Tibial nerve (tissue), 4 donors: ENCODE results near the gene SNX22. TPM values are rescaled to one million over a fixed set of nuclear protein-coding genes. Genes with fewer than 3 reads are reported as not detected.
A peak's percentile ranks its signal among the peaks of the same experiment; 100 is the strongest.

Experiments used
- DNase-seq, 2 donors: peaks; one replicate each; pipeline ENCODE4 v3.0.0-alpha.2; 2019; ENCODE audit warnings: low spot score in 2 of 2
- H3K27ac ChIP-seq, 4 donors: fragments of 200-600 bp; sonication (generic) in 3 of 4; one replicate each; pipeline ENCODE4 v1.5.1; 2017 to 2019; ENCODE audit warnings: mild to moderate bottlenecking in 1 of 4
- H3K27me3 ChIP-seq, 2 donors: fragments of 200-600 bp; sonication (generic) in 1 of 2; one replicate each; pipeline versions ENCODE4 v1.5.1 to v1.6.0; 2017 to 2019
- H3K36me3 ChIP-seq, 3 donors: fragments of 200-600 bp; sonication (generic); one replicate each; pipeline ENCODE4 v1.5.1; 2018 to 2019
- H3K4me1 ChIP-seq, 4 donors: fragments of 200-600 bp; sonication (generic) in 3 of 4; one replicate each; pipeline ENCODE4 v1.5.1; 2017 to 2019
- H3K4me3 ChIP-seq, 4 donors: fragments of 200-600 bp; sonication (generic) in 3 of 4; one replicate each; pipeline ENCODE4 v1.5.1; 2017 to 2019; ENCODE audit warnings: mild to moderate bottlenecking in 1 of 4, moderate library complexity in 1 of 4
- H3K9me3 ChIP-seq, 4 donors: fragments of 200-600 bp; sonication (generic) in 3 of 4; one replicate each; pipeline ENCODE4 v1.5.1; 2017 to 2019
- EP300 ChIP-seq, 2 donors: sonication (generic); formaldehyde crosslinking; IDR thresholded peaks; one replicate each; pipeline ENCODE4 v1.6.1; 2017; ENCODE audit warnings: antibody characterized with exemption in 2 of 2, mild to moderate bottlenecking in 1 of 2
- POLR2A ChIP-seq, 2 donors: fragments of 450-650 bp; IDR thresholded peaks; one replicate each; pipeline ENCODE4 v1.6.1; 2017; ENCODE audit warnings: antibody characterized with exemption in 2 of 2, mild to moderate bottlenecking in 2 of 2, moderate library complexity in 2 of 2
- WGBS, 2 donors: methylation state at CpG; one replicate each; pipeline ENCODE4 v1.1.5; 2018; 5-methylcytosine and 5-hydroxymethylcytosine counted together
- total RNA-seq, 4 donors: library from RNA; depleted of rRNA; stranded (reverse); fragments of >200 nt; gene quantifications; one replicate each; pipeline ENCODE4 v1.1.0, GENCODE V29; 2016
- TF ChIP-seq, protein P1 (sequence below), 5 experiments: fragments of 200-600 bp in 3 of 5; fragments of 450-650 bp in 2 of 5; sonication (generic) in 3 of 5; IDR thresholded peaks; one replicate each; pipeline ENCODE4 v1.5.1; 2016 to 2019; ENCODE audit warnings: antibody characterized with exemption in 5 of 5, mild to moderate bottlenecking in 3 of 5, moderate library complexity in 2 of 5

SNX22 gene
- total RNA-seq, 4 donors from 2014 or later, result 1.2 to 45.9 (median 28.7) TPM

GRCh38 chr15:64125978-64126377 is 25.6 kb upstream of the SNX22 start:
- WGBS, 2 donors, result 33 to 39% methylated on average over 3 of the region's 3 CpGs
- H3K36me3 ChIP-seq, result peaks cover 9 to 83% (median 11%) of the 10 kb centered on the region in 3 donors
- H3K27ac ChIP-seq, result peak overlapping the region in 2 of 4 donors; percentile 30 to 57
- H3K4me1 ChIP-seq, result peaks cover 0 to 30% (median 10%) of the 10 kb centered on the region in 4 donors
- TF ChIP-seq, protein P1, sequence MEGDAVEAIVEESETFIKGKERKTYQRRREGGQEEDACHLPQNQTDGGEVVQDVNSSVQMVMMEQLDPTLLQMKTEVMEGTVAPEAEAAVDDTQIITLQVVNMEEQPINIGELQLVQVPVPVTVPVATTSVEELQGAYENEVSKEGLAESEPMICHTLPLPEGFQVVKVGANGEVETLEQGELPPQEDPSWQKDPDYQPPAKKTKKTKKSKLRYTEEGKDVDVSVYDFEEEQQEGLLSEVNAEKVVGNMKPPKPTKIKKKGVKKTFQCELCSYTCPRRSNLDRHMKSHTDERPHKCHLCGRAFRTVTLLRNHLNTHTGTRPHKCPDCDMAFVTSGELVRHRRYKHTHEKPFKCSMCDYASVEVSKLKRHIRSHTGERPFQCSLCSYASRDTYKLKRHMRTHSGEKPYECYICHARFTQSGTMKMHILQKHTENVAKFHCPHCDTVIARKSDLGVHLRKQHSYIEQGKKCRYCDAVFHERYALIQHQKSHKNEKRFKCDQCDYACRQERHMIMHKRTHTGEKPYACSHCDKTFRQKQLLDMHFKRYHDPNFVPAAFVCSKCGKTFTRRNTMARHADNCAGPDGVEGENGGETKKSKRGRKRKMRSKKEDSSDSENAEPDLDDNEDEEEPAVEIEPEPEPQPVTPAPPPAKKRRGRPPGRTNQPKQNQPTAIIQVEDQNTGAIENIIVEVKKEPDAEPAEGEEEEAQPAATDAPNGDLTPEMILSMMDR (IDR thresholded peaks at IDR 0.05), result no peak
- TF ChIP-seq EP300 (IDR thresholded peaks at IDR 0.05) (no peak), POLR2A (IDR thresholded peaks at IDR 0.05) (no peak)
- no peaks in the 10 kb centered on the region for H3K27me3 ChIP-seq
- no peak overlapping the region for H3K4me3 ChIP-seq
- no peak for DNase-seq
- no peaks in the 10 kb centered on the region for H3K9me3 ChIP-seq

DNA sequence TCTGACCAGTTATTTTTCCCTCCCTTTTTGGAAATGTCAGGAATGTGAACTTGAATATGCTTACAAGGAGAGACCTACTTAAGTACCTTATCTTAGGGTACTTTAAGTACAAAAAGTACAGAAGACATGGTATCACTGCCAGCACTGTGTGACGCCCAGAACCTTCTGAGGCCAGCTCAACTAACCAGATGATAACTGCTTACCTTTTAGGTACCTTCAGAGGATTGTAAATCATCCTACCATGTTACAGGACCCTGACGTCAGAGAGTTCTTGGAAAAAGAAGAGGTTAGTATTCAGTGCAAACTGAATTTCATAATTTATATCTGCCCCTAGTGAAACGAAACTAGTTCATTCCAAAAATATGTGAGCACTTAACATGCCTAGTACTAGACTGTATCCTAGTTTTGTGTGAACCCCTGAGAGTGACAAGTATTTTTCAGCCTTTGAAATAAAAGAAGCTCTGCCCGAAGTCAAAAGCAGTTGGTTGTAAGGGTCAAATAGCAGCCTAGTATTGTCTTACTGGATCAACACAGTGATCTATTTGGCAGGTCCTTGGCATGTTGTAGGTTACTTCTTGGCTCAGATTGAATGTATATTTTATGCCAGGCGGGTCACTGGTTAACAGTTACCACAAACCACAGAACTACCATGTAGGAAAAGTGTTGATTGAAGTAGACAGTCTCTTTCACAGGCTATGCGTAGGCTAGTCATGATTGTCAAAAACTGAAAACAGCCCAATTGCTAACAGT is 23.8 kb upstream of the SNX22 start:
- 75 to 78% methylated on average over 6 of the region's 6 CpGs for WGBS, 2 donors
- no peak for DNase-seq
- Histone ChIP-seq H3K27me3 (no peaks in the 10 kb centered on the region), H3K27ac (peak overlapping the region in 1 of 4 donors; percentile 42), H3K4me3 (no peak overlapping the region), H3K36me3 (peaks cover 12 to 93% (median 28%) of the 10 kb centered on the region in 3 donors), H3K4me1 (peaks cover 0 to 24% (median 8%) of the 10 kb centered on the region in 4 donors), H3K9me3 (no peaks in the 10 kb centered on the region)
- TF ChIP-seq, protein P1 (IDR thresholded peaks at IDR 0.05), result no peak
- TF ChIP-seq EP300 (IDR thresholded peaks at IDR 0.05) (no peak), POLR2A (IDR thresholded peaks at IDR 0.05) (no peak)

GRCh38 chr15:64130159-64130558 is 21.4 kb upstream of the SNX22 start:
- WGBS, 2 donors, result 94% methylated on average over 3 of the region's 3 CpGs
- no peak for DNase-seq

GRCh38 chr15:64131547-64131946 is 20.0 kb upstream of the SNX22 start:
- no peaks in the 10 kb centered on the region for H3K9me3 ChIP-seq
- H3K4me3 ChIP-seq, result no peak overlapping the region
- DNase-seq, result no peak
- peaks cover 18 to 100% (median 47%) of the 10 kb centered on the region in 3 donors for H3K36me3 ChIP-seq
- 77 to 91% methylated on average over 7 of the region's 7 CpGs for WGBS, 2 donors
- H3K4me1 ChIP-seq, result peaks cover 0 to 21% (median 2%) of the 10 kb centered on the region in 4 donors
- H3K27me3 ChIP-seq, result no peaks in the 10 kb centered on the region
- TF ChIP-seq POLR2A (IDR thresholded peaks at IDR 0.05), result no peak
- TF ChIP-seq, protein P1 (IDR thresholded peaks at IDR 0.05), result no peak
- no peak for TF ChIP-seq EP300 (IDR thresholded peaks at IDR 0.05)
- no peak overlapping the region for H3K27ac ChIP-seq

More at GRCh38 chr15:64130159-64130558, 21.4 kb upstream of the SNX22 start:
- Histone ChIP-seq H3K4me1 (peaks cover 0 to 28% (median 8%) of the 10 kb centered on the region in 4 donors), H3K9me3 (no peaks in the 10 kb centered on the region), H3K27me3 (no peaks in the 10 kb centered on the region), H3K4me3 (no peak overlapping the region), H3K36me3 (peaks cover 18 to 95% (median 38%) of the 10 kb centered on the region in 3 donors), H3K27ac (no peak overlapping the region)
- TF ChIP-seq POLR2A (IDR thresholded peaks at IDR 0.05), result no peak
- TF ChIP-seq, protein P1 (IDR thresholded peaks at IDR 0.05), result no peak
- TF ChIP-seq EP300 (IDR thresholded peaks at IDR 0.05), result no peak

DNA sequence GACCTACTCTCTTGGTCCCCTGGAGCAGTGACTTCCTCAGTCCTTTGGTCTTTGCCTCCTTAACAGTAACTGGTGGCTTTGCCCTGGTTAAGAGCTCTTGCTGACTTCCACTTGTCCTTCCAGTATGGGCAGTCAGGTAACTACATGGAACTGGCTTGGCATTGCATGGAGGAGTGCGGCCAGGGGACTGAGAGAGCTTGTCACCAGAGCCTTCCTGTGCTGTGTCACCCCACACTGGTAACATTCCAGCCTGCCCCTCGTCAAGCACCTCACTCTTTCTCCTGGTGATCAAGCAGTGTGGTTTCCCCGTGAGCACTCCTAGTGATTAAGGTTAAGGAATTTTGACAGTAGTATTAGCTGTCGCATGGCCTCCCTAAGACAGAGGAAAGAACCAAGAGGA is 19.3 kb upstream of the SNX22 start:
- Histone ChIP-seq H3K27ac (no peak overlapping the region), H3K9me3 (no peaks in the 10 kb centered on the region), H3K4me3 (no peak overlapping the region), H3K27me3 (no peaks in the 10 kb centered on the region), H3K36me3 (peaks cover 24 to 100% (median 47%) of the 10 kb centered on the region in 3 donors), H3K4me1 (peaks cover 0 to 15% (median 0%) of the 10 kb centered on the region in 4 donors)
- DNase-seq, result no peak
- TF ChIP-seq, protein P1 (IDR thresholded peaks at IDR 0.05), result no peak
- TF ChIP-seq POLR2A (IDR thresholded peaks at IDR 0.05), result no peak
- TF ChIP-seq EP300 (IDR thresholded peaks at IDR 0.05), result no peak
- 91 to 95% methylated on average over 4 of the region's 4 CpGs for WGBS, 2 donors
